ENCODE results near the gene FAM53A. TPM values are rescaled to one million over a fixed set of nuclear protein-coding genes. Genes with fewer than 3 reads are reported as not detected.

Gene FAM53A
- total RNA-seq, 3 donors from 2014 or later, result 0.65 to 1.8 (median 1.4) TPM

DNA sequence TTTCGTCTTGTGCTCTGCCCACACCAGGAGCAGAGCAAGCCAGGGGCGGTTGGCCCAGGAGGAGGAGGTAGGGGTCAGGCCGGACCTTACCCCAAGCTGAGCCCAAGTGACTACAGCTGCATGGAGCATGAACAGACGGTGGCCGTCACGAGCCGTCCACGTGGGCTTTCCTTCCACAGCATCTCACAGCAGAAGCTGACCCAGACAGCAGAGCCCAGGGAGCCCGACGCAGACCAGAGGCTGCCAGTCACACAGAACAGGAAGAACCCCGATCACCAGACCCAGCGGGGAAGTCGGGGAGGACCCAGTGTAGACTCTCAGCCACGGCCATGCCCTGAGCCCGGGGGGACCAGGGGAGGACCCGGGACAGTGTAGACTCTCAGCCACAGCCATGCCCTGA, 58.0 kb downstream of the FAM53A start:
- no peak for DNase-seq
- Histone ChIP-seq H3K36me3 (ENCODE audit: low read depth) (no peaks in the 10 kb centered on the region), H3K4me1 (ENCODE audit: low read depth) (no peaks in the 10 kb centered on the region), H3K9me3 (no peaks in the 10 kb centered on the region), H3K4me3 (no peak overlapping the region)
- ATAC-seq, result no peak
- intact Hi-C loops (cut with DNase I, micrococcal nuclease), result loop anchor here in 1 of 2 donors (10.0 kb wide), 1 partner anchor 271 kb away; no protein-coding TSS in a partner anchor
- TF ChIP-seq, protein P1, sequence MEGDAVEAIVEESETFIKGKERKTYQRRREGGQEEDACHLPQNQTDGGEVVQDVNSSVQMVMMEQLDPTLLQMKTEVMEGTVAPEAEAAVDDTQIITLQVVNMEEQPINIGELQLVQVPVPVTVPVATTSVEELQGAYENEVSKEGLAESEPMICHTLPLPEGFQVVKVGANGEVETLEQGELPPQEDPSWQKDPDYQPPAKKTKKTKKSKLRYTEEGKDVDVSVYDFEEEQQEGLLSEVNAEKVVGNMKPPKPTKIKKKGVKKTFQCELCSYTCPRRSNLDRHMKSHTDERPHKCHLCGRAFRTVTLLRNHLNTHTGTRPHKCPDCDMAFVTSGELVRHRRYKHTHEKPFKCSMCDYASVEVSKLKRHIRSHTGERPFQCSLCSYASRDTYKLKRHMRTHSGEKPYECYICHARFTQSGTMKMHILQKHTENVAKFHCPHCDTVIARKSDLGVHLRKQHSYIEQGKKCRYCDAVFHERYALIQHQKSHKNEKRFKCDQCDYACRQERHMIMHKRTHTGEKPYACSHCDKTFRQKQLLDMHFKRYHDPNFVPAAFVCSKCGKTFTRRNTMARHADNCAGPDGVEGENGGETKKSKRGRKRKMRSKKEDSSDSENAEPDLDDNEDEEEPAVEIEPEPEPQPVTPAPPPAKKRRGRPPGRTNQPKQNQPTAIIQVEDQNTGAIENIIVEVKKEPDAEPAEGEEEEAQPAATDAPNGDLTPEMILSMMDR (IDR thresholded peaks at IDR 0.05), result no peak

DNA sequence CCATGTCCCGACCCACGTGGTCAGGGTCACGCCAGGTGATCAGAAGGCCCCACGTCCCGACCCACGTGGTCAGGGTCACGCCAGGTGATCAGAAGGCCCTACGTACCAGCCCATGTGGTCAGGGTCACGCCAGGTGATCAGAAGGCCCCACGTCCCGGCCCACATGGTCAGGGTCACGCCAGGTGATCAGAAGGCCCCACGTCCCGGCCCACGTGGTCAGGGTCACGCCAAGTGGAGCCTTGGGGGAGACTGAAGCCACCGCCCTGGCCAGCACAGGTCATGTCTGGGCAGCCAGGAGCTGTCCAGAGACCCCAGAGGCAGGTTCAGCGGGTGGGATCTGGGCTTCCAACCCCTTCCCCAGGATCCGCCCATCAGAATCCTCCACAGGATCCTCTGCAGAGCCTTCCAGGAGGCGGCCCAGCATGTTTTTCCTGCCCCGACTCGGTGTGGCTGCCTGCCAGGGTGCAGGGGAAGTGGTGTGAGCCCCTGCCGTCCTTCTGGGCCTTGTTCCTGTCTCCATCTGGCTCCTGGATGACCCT, 58.4 kb downstream of the FAM53A start:
- intact Hi-C loops (cut with DNase I, micrococcal nuclease), result loop anchor here in 1 of 2 donors (10.0 kb wide), 1 partner anchor 271 kb away; no protein-coding TSS in a partner anchor
- Histone ChIP-seq H3K4me3 (no peak overlapping the region), H3K36me3 (ENCODE audit: low read depth) (no peaks in the 10 kb centered on the region), H3K9me3 (no peaks in the 10 kb centered on the region), H3K4me1 (ENCODE audit: low read depth) (no peaks in the 10 kb centered on the region)
- TF ChIP-seq, protein P1 (IDR thresholded peaks at IDR 0.05), result no peak
- ATAC-seq (no peak), DNase-seq (no peak)

DNA sequence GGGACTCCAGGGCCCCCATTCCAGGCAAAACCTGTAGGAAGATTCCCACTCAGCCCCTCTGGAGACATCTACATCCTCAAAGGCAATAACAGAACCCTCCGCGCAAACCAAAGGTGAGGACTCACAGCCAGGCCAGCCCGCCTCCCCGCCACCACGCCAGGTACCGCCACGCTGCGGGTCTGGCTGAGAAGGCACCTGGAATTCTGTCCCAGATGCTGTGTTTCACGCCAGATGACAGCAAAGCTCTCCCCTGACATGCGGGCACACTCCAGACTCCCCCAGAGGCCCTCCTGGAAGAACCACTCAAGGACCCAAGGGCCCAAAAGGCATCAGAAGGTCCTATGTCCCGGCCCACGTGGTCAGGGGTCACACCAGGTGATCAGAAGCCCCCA, 59.6 kb downstream of the FAM53A start:
- Histone ChIP-seq H3K4me3 (no peak overlapping the region), H3K36me3 (ENCODE audit: low read depth) (no peaks in the 10 kb centered on the region), H3K9me3 (no peaks in the 10 kb centered on the region), H3K4me1 (ENCODE audit: low read depth) (no peaks in the 10 kb centered on the region)
- no peak for DNase-seq
- no peak for ATAC-seq
- intact Hi-C loops (cut with DNase I, micrococcal nuclease), result loop anchor here in 1 of 2 donors (10.0 kb wide), 1 partner anchor 270 kb away; no protein-coding TSS in a partner anchor
- TF ChIP-seq, protein P1 (IDR thresholded peaks at IDR 0.05), result no peak

DNA sequence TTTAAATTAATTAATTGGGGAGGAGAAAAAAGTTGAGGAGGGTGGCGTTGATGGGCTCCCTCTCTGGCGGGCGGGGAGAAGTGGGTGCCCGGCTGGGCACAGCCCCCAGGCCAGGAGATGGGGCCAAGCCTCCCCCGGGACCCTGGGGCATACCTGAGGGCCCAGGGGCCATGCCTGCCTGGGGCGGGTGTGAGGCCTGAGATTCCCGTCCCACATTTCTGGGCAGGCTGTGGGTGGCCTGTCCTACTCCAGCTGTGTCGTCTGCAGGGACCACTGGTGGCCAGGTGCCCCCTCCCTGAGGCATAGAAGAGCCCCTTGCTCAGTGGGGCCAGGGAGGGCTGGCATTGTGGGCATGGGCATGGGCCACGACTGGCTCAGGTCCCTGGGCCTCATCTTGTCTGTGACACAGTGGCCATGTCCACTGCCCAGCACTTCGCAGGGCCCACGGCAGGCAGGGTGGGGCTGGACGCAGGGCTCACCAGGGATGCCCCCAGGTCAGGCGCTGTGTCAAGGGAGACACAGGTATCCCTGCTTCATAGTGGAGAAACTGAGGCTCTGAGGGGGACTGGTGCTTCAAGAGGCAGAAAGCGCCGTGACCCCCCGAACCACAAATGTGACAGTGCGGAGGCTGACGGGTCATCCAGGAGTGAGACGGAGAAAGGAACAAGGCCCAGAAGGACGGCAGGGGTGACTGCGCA, 60.1 kb downstream of the FAM53A start:
- DNase-seq (no peak), ATAC-seq (no peak)
- Histone ChIP-seq H3K36me3 (ENCODE audit: low read depth) (no peaks in the 10 kb centered on the region), H3K4me3 (no peak overlapping the region), H3K4me1 (ENCODE audit: low read depth) (no peaks in the 10 kb centered on the region), H3K9me3 (no peaks in the 10 kb centered on the region)
- TF ChIP-seq, protein P1 (IDR thresholded peaks at IDR 0.05), result no peak
- intact Hi-C loops (cut with DNase I, micrococcal nuclease), result loop anchor here in 1 of 2 donors (10.0 kb wide), 1 partner anchor 269 kb away; no protein-coding TSS in a partner anchor

DNA sequence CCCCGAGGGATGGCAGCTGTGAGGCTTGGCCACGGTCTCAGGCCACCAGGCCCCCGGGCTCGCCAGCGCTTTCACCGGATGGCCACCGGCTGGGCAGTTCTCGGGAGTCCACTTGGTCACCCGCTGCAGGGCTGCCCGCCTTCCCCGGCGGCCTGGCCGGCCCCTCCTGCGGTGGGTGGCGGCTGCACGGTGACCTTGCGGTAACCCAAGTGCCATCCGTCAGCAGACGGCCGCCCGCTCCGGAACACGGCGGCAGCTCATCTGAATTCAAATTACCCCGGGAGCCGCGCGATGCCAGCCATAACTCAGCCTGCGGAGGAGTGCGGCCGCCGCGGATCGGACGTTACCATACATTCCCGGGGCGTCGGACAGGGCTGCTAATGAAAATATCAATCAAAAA, 60.7 kb downstream of the FAM53A start:
- Histone ChIP-seq H3K36me3 (ENCODE audit: low read depth) (no peaks in the 10 kb centered on the region), H3K4me3 (no peak overlapping the region), H3K4me1 (ENCODE audit: low read depth) (no peaks in the 10 kb centered on the region), H3K9me3 (no peaks in the 10 kb centered on the region)
- TF ChIP-seq, protein P1 (IDR thresholded peaks at IDR 0.05), result no peak
- ATAC-seq, result no peak
- intact Hi-C loops (cut with DNase I, micrococcal nuclease), result loop anchor here in 1 of 2 donors (10.0 kb wide), 1 partner anchor 269 kb away; no protein-coding TSS in a partner anchor
- no peak for DNase-seq
